GM18870 (cell line): ENCODE data around the gene MAGEH1.

Experiments
- ATAC-seq: cut with Tn5 transposase; IDR thresholded peaks from one replicate; pipeline ENCODE4 v1.9.1; 2021; ENCODE audit warnings: moderate library complexity; ENCODE audit not compliant: unreplicated experiment

The MAGEH1 gene

GRCh38 chrX:55490121-55490520 lies 38.2 kb downstream of the MAGEH1 start:
- no peak for ATAC-seq

GRCh38 chrX:55490974-55491373 lies 39.0 kb downstream of the MAGEH1 start:
- ATAC-seq, result no peak
